ENCODE data around the gene PEBP1. TPM values are rescaled to one million over a fixed set of nuclear protein-coding genes. Genes with fewer than 3 reads are reported as not detected.

PEBP1 gene
- total RNA-seq, 4 donors from 2014 or later, result 124 to 438 (median 279) TPM

- TF ChIP-seq EP300 (IDR thresholded peaks at IDR 0.05; ENCODE audit: low read depth), result no peak
- no peak for TF ChIP-seq CTCF (IDR thresholded peaks at IDR 0.05)
- TF ChIP-seq POLR2A (IDR thresholded peaks at IDR 0.05), result no peak
- TF ChIP-seq POLR2AphosphoS5 (IDR thresholded peaks at IDR 0.05), result no peak
- no peak for DNase-seq
- H3K4me1 ChIP-seq, result peaks cover 3 to 31% (median 7%) of the 10 kb centered on the region in 4 donors
- H3K4me3 ChIP-seq, result peak overlapping the region in 1 of 4 donors; percentile 11
- intact Hi-C loops (cut with DNase I; ENCODE audit: low total_unique reads), result no loop called here
- no peaks in the 10 kb centered on the region for H3K9me3 ChIP-seq
- in situ Hi-C loops (cut with MboI; ENCODE audit: low pct_ligation_motif_present in 1 of 4, low pct_unique_long_range_greater_than_20kb in 1 of 4, low sequenced_read_pairs in 3 of 4), result loop anchor here in 2 of 4 donors (10.0 to 25.0 kb wide), 2 partner anchors 174 to 187 kb away; partner anchors contain the start of genes TAOK3 (in 2 of the 2) and SUDS3 (in 1 of the 2)
- 68 to 76% methylated on average over 5 to 6 of the region's 6 CpGs for WGBS, 2 donors (ENCODE audit: low coverage in 1 of 2)
- no peaks in the 10 kb centered on the region for H3K27me3 ChIP-seq
- no peaks in the 10 kb centered on the region for H3K36me3 ChIP-seq
- peak overlapping the region in 1 of 4 donors; percentile 82 for H3K27ac ChIP-seq
These were observed 52.0 kb downstream of the PEBP1 start for GRCh38 chr12:118187751-118188435.

- Histone ChIP-seq H3K27ac (peak overlapping the region in 3 of 4 donors; percentile 75 to 83 (median 82)), H3K9me3 (no peaks in the 10 kb centered on the region), H3K4me3 (peak overlapping the region in 2 of 4 donors; percentile 3 to 11), H3K27me3 (no peaks in the 10 kb centered on the region), H3K36me3 (no peaks in the 10 kb centered on the region), H3K4me1 (peaks cover 3 to 23% (median 4%) of the 10 kb centered on the region in 4 donors)
- DNase-seq, result no peak
- 50 to 67% methylated on average over 7 to 10 of the region's 10 CpGs for WGBS, 2 donors (ENCODE audit: low coverage in 1 of 2)
- TF ChIP-seq EP300 (IDR thresholded peaks at IDR 0.05; ENCODE audit: low read depth), result no peak
- no peak for TF ChIP-seq CTCF (IDR thresholded peaks at IDR 0.05)
- TF ChIP-seq POLR2AphosphoS5 (IDR thresholded peaks at IDR 0.05), result no peak
- no peak for TF ChIP-seq POLR2A (IDR thresholded peaks at IDR 0.05)
- intact Hi-C loops (cut with DNase I; ENCODE audit: low total_unique reads) (no loop called here), in situ Hi-C loops (cut with MboI; ENCODE audit: low pct_ligation_motif_present in 1 of 4, low pct_unique_long_range_greater_than_20kb in 1 of 4, low sequenced_read_pairs in 3 of 4) (loop anchor here in 2 of 4 donors (10.0 to 25.0 kb wide), 2 partner anchors 173 to 186 kb away; partner anchors contain the start of genes TAOK3 (in 2 of the 2) and SUDS3 (in 1 of the 2))
These were observed 52.9 kb downstream of the PEBP1 start for GRCh38 chr12:118188690-118189371.

- DNase-seq, result no peak
- no peaks in the 10 kb centered on the region for H3K9me3 ChIP-seq
- 65 to 82% methylated on average over 10 to 14 of the region's 14 CpGs for WGBS, 2 donors (ENCODE audit: low coverage in 1 of 2)
- intact Hi-C loops (cut with DNase I; ENCODE audit: low total_unique reads), result no loop called here
- H3K27ac ChIP-seq, result peak overlapping the region; percentile 52 to 83 (median 78)
- peak overlapping the region in 3 of 4 donors; percentile 13 to 20 (median 16) for H3K4me3 ChIP-seq
- H3K27me3 ChIP-seq, result no peaks in the 10 kb centered on the region
- peaks cover 3 to 22% (median 4%) of the 10 kb centered on the region in 4 donors for H3K4me1 ChIP-seq
- H3K36me3 ChIP-seq, result peaks cover 0 to 5% (median 0%) of the 10 kb centered on the region in 4 donors
- TF ChIP-seq EP300 (IDR thresholded peaks at IDR 0.05; ENCODE audit: low read depth), result no peak
- TF ChIP-seq POLR2AphosphoS5 (IDR thresholded peaks at IDR 0.05), result no peak
- no peak for TF ChIP-seq POLR2A (IDR thresholded peaks at IDR 0.05)
- TF ChIP-seq CTCF (IDR thresholded peaks at IDR 0.05), result no peak
- in situ Hi-C loops (cut with MboI; ENCODE audit: low pct_ligation_motif_present in 1 of 4, low pct_unique_long_range_greater_than_20kb in 1 of 4, low sequenced_read_pairs in 3 of 4), result loop anchor here in 2 of 4 donors (10.0 to 25.0 kb wide), 2 partner anchors 173 to 185 kb away; partner anchors contain the start of genes TAOK3 (in 2 of the 2) and SUDS3 (in 1 of the 2)
These were observed 53.8 kb downstream of the PEBP1 start for GRCh38 chr12:118189741-118190191.

- Histone ChIP-seq H3K36me3 (peaks cover 0 to 5% (median 0%) of the 10 kb centered on the region in 4 donors), H3K4me1 (peaks cover 3 to 22% (median 4%) of the 10 kb centered on the region in 4 donors), H3K27ac (peak overlapping the region; percentile 52 to 83 (median 78)), H3K4me3 (peak overlapping the region in 3 of 4 donors; percentile 13 to 20 (median 16)), H3K9me3 (no peaks in the 10 kb centered on the region), H3K27me3 (no peaks in the 10 kb centered on the region)
- TF ChIP-seq POLR2AphosphoS5 (IDR thresholded peaks at IDR 0.05), result no peak
- intact Hi-C loops (cut with DNase I; ENCODE audit: low total_unique reads) (no loop called here), in situ Hi-C loops (cut with MboI; ENCODE audit: low pct_ligation_motif_present in 1 of 4, low pct_unique_long_range_greater_than_20kb in 1 of 4, low sequenced_read_pairs in 3 of 4) (loop anchor here in 1 of 4 donors (25.0 kb wide), 1 partner anchor 172 kb away; the partner anchor contains the start of gene TAOK3)
- no peak for DNase-seq
- 69 to 71% methylated on average over 11 of the region's 11 CpGs for WGBS, 2 donors (ENCODE audit: low coverage in 1 of 2)
These were observed 54.3 kb downstream of the PEBP1 start for GRCh38 chr12:118190266-118190665.
